HG03439 (cell line): Measurements from ENCODE around the gene KIF13A.
"Not testable (repeated sequence)": the region's sequence is repeated elsewhere in the genome, so short reads cannot be mapped to it uniquely, and the experiment has no call there.

Experiments used
- ATAC-seq: cut with Tn5 transposase; IDR thresholded peaks from one replicate; pipeline ENCODE4 v1.9.1; 2021; ENCODE audit warnings: mild to moderate bottlenecking, moderate library complexity; ENCODE audit not compliant: unreplicated experiment

KIF13A gene

GRCh38 chr6:17812311-17812710 is 175.1 kb downstream of the KIF13A start:
- ATAC-seq: no peak

- ATAC-seq: no peak
Measured at GRCh38 chr6:17808609-17809008, 178.8 kb downstream of the KIF13A start.

GRCh38 chr6:17807431-17807830 is 180.0 kb downstream of the KIF13A start:
- ATAC-seq: not testable (repeated sequence)

GRCh38 chr6:17803409-17803808 is 184.0 kb downstream of the KIF13A start:
- ATAC-seq: no peak

- ATAC-seq: no peak
Measured at GRCh38 chr6:17798477-17799154, 188.8 kb downstream of the KIF13A start.

GRCh38 chr6:17790489-17790888 is 196.9 kb downstream of the KIF13A start:
- ATAC-seq: no peak

- ATAC-seq: no peak
Measured at GRCh38 chr6:17785094-17785787, 202.2 kb downstream of the KIF13A start.

- ATAC-seq: no peak
Measured at GRCh38 chr6:17780061-17780460, 207.4 kb downstream of the KIF13A start.

GRCh38 chr6:17771609-17772008 is 215.8 kb downstream of the KIF13A start:
- no peak for ATAC-seq

- no peak for ATAC-seq
Measured at GRCh38 chr6:17768881-17769280, 218.6 kb downstream of the KIF13A start.

- ATAC-seq: no peak
Measured at GRCh38 chr6:17768388-17768787, 219.0 kb downstream of the KIF13A start.

- ATAC-seq: no peak
Measured at GRCh38 chr6:17762651-17763050, 224.8 kb downstream of the KIF13A start.

- ATAC-seq: no peak
Measured at GRCh38 chr6:17758119-17758518, 229.3 kb downstream of the KIF13A start.

- ATAC-seq: no peak
Measured at GRCh38 chr6:17754254-17754653, 233.2 kb downstream of the KIF13A start.

GRCh38 chr6:17745324-17745723 is 242.1 kb downstream of the KIF13A start:
- not testable (repeated sequence) for ATAC-seq

GRCh38 chr6:17744757-17745308 is 242.6 kb downstream of the KIF13A start:
- not testable (repeated sequence) for ATAC-seq

- ATAC-seq: no peak
Measured at GRCh38 chr6:17744019-17744756, 243.2 kb downstream of the KIF13A start.

- no peak for ATAC-seq
Measured at GRCh38 chr6:17741507-17741906, 245.9 kb downstream of the KIF13A start.

GRCh38 chr6:17740559-17741220 is 246.7 kb downstream of the KIF13A start:
- no peak for ATAC-seq

GRCh38 chr6:17737704-17738252 is 249.7 kb downstream of the KIF13A start:
- no peak for ATAC-seq

- ATAC-seq: not testable (repeated sequence)
Measured at GRCh38 chr6:17735311-17735710, 252.1 kb downstream of the KIF13A start.
